HCT116 (cell line): Measurements from ENCODE around the gene ZNF18. TPM values are rescaled to one million over a fixed set of nuclear protein-coding genes. Genes with fewer than 3 reads are reported as not detected.
A peak's percentile ranks its signal among the peaks of the same experiment; 100 is the strongest.

Experiments
- ATAC-seq: fragments of 200-7000 bp; cut with Tn5 transposase; 2 replicates; pipeline ENCODE4 v1.9.1; 2020; ENCODE audit warnings: mild to moderate bottlenecking, moderate library complexity
- BruUV-seq: library from RNA; stranded (reverse); fragments of 400-500 nt; replicated peaks from 2 replicates; lab custom pipeline; 2021; lab: Mats Ljungman, UMichigan
- CTCF ChIA-PET: fragments of 300-600 bp; sonication (Branson Sonifier 250); formaldehyde crosslinking; loops from one replicate; lab custom pipeline; 2021; ENCODE audit warnings: antibody characterized with exemption; lab: Charles Lee
- POLR2A ChIA-PET: fragments of 300-600, 350-600 bp; sonication (Branson Sonifier 250); formaldehyde crosslinking; loops from one replicate; lab custom pipeline; 2021; ENCODE audit warnings: antibody characterized with exemption; lab: Charles Lee
- RAD21 ChIA-PET, 2 experiments: fragments of 300-600 bp; sonication (Branson Sonifier 250); formaldehyde crosslinking; loops; one replicate each; lab custom pipeline; 2023; ENCODE audit warnings: low total read pairs in 2 of 2; ENCODE audit not compliant: uncharacterized antibody in 2 of 2, unreplicated experiment in 2 of 2, low non-redundant PET in 1 of 2; lab: Charles Lee
- DNase-seq: peaks from one replicate; pipeline ENCODE4 v3.0.0-alpha.2; 2010; ENCODE audit warnings: low read depth, low spot score
- H2AFZ ChIP-seq: fragments of 200-600 bp; shearing (Covaris generic), sonication (generic); 2 replicates; pipeline ENCODE4 v1.6.1; 2017; ENCODE audit warnings: low read depth, mixed run types, mixed read lengths, antibody characterized with exemption, low read length; ENCODE audit not compliant: poor library complexity, severe bottlenecking
- H3K27ac ChIP-seq: 2 replicates; pipeline ENCODE4 v1.5.1; 2012; ENCODE audit warnings: low read depth, low read length
- H3K27me3 ChIP-seq: fragments of 200-600 bp; sonication (generic); 2 replicates; pipeline ENCODE4 v1.6.1; 2016; ENCODE audit warnings: mixed run types, low read length, mixed read lengths; ENCODE audit not compliant: insufficient read depth
- H3K36me3 ChIP-seq, 2 experiments: fragments of 200-500 bp in 1 of 2; fragments of 200-600 bp in 1 of 2; sonication (Bioruptor generic) in 1 of 2; sonication (generic) in 1 of 2; 2 replicates each; pipeline versions ENCODE4 v1.5.1 to v1.6.1; 2014 to 2016; ENCODE audit warnings: low read length in 2 of 2, inconsistent platforms in 1 of 2, mixed read lengths in 1 of 2, mixed run types in 1 of 2; ENCODE audit not compliant: insufficient read depth in 2 of 2, control insufficient read depth in 1 of 2
- H3K4me1 ChIP-seq, 2 experiments: fragments of 200-600 bp in 1 of 2; sonication (generic) in 1 of 2; 2 replicates each; pipeline versions ENCODE4 v1.5.1 to v1.6.1; 2012 to 2017; ENCODE audit warnings: low read length in 2 of 2, inconsistent platforms in 1 of 2, mild to moderate bottlenecking in 1 of 2, mixed read lengths in 1 of 2, mixed run types in 1 of 2, moderate library complexity in 1 of 2; ENCODE audit not compliant: insufficient read depth in 2 of 2, control insufficient read depth in 1 of 2
- H3K4me2 ChIP-seq: fragments of 200-600 bp; sonication (generic); 2 replicates; pipeline ENCODE4 v1.6.1; 2017; ENCODE audit warnings: mixed run types, low read length, mixed read lengths
- H3K4me3 ChIP-seq, 2 experiments: fragments of 200-600 bp in 1 of 2; sonication (generic) in 1 of 2; replicated peaks in 1 of 2; 2 replicates each; pipeline ENCODE4 v1.5.1; 2011 to 2016; ENCODE audit warnings: low read length in 2 of 2, control low read depth in 1 of 2, low read depth in 1 of 2, mild to moderate bottlenecking in 1 of 2, mixed read lengths in 1 of 2, mixed run types in 1 of 2
- H3K79me2 ChIP-seq: fragments of 200-600 bp; sonication (generic); 2 replicates; pipeline ENCODE4 v1.6.1; 2017; ENCODE audit warnings: mild to moderate bottlenecking, mixed run types, low read length, moderate library complexity, mixed read lengths; ENCODE audit not compliant: insufficient read depth
- H3K9ac ChIP-seq: fragments of 200-600 bp; sonication (generic); 2 replicates; pipeline ENCODE4 v1.6.1; 2016; ENCODE audit warnings: low read length, mixed read lengths
- H3K9me2 ChIP-seq: fragments of 200-600 bp; sonication (generic), shearing (Covaris generic); 2 replicates; pipeline ENCODE4 v1.6.1; 2017; ENCODE audit warnings: mixed run types, mild to moderate bottlenecking, moderate library complexity; ENCODE audit not compliant: insufficient read depth
- H3K9me3 ChIP-seq, 2 experiments: fragments of 200-500 bp in 1 of 2; fragments of 200-600 bp in 1 of 2; sonication (Bioruptor generic) in 1 of 2; sonication (generic) in 1 of 2; 2 replicates each; pipeline ENCODE4 v1.6.1; 2014 to 2017; ENCODE audit warnings: low read length in 2 of 2, mixed read lengths in 2 of 2, inconsistent platforms in 1 of 2, low read depth in 1 of 2, mild to moderate bottlenecking in 1 of 2, mixed run types in 1 of 2, moderate library complexity in 1 of 2; ENCODE audit not compliant: control insufficient read depth in 1 of 2, insufficient read depth in 1 of 2
- H4K20me1 ChIP-seq: fragments of 200-600 bp; sonication (generic), shearing (Covaris generic); 2 replicates; pipeline ENCODE4 v1.6.1; 2017; ENCODE audit warnings: mixed run types, mild to moderate bottlenecking, moderate library complexity; ENCODE audit not compliant: insufficient read depth
- ATF3 ChIP-seq: IDR thresholded peaks from 2 replicates; pipeline ENCODE4 v1.6.1; 2012
- CBX3 ChIP-seq: IDR thresholded peaks from 2 replicates; pipeline ENCODE4 v1.6.1; 2012; ENCODE audit warnings: low read depth
- CTCF ChIP-seq, 3 experiments: fragments of 200-600 bp in 1 of 3; sonication (generic) in 1 of 3; IDR thresholded peaks in 2 of 3; conservative IDR thresholded peaks in 1 of 3; 2 replicates each; pipeline ENCODE4 v1.5.1; 2012 to 2017; ENCODE audit warnings: low read depth in 2 of 3, low read length in 2 of 3, antibody characterized with exemption in 1 of 3, borderline replicate concordance in 1 of 3, control low read depth in 1 of 3, mild to moderate bottlenecking in 1 of 3, mixed read lengths in 1 of 3, mixed run types in 1 of 3, moderate library complexity in 1 of 3; ENCODE audit not compliant: insufficient read depth in 1 of 3
- EGR1 ChIP-seq: IDR thresholded peaks from 2 replicates; pipeline ENCODE4 v1.6.1; 2012; ENCODE audit warnings: low read depth
- ELF1 ChIP-seq: IDR thresholded peaks from 2 replicates; pipeline ENCODE4 v1.6.1; 2012; ENCODE audit warnings: low read depth, borderline replicate concordance
- FOSL1 ChIP-seq: IDR thresholded peaks from 2 replicates; pipeline ENCODE4 v1.6.1; 2012; ENCODE audit warnings: low read depth
- RAD21 ChIP-seq: IDR thresholded peaks from 2 replicates; pipeline ENCODE4 v1.6.1; 2012; ENCODE audit warnings: low read depth, mild to moderate bottlenecking
- intact Hi-C: fragments of 100-400 bp; cut with micrococcal nuclease; formaldehyde crosslinking; loops from 2 replicates; pipeline ENCODE4 v1.10.0; 2022
- total RNA-seq: library from RNA; stranded (reverse); gene quantifications from one replicate; pipeline ENCODE4 v1.2.1, GENCODE V29; 2021; ENCODE audit not compliant: unreplicated experiment
- TF ChIP-seq, protein P1 (sequence below): IDR thresholded peaks from 2 replicates; pipeline ENCODE4 v1.6.1; 2012; ENCODE audit warnings: low read depth

The ZNF18 gene
- total RNA-seq, 1 experiment from 2014 or later: 6.2 TPM

- H3K9me3 ChIP-seq: no peaks in the 10 kb centered on the region
- no peaks in the 10 kb centered on the region; the same call in 1 of the 2 replicates for H3K27me3 ChIP-seq
- H3K4me1 ChIP-seq: no peaks in the 10 kb centered on the region
- ChIA-PET CTCF (interaction anchor here (0.6 to 3.4 kb wide), 14 partner anchors 9 to 1199 kb away, joined by 3 to 15 read pairs (median 5); no protein-coding TSS in a partner anchor), POLR2A (no interaction called here), RAD21 (interaction anchor here in 1 of 2 experiments (1.1 kb wide), 1 partner anchor 1060 kb away, joined by 4 read pairs; no protein-coding TSS in a partner anchor)
- H3K9me2 ChIP-seq: no peaks in the 10 kb centered on the region
- H3K36me3 ChIP-seq: no peaks in the 10 kb centered on the region
- no peak overlapping the region for H3K4me3 ChIP-seq
- H2AFZ ChIP-seq: no peak overlapping the region
- H3K4me2 ChIP-seq: no peak overlapping the region
- peak; percentile 43 for DNase-seq
- intact Hi-C loops: loop anchor here (1.0 kb wide), 1 partner anchor 1060 kb away; no protein-coding TSS in a partner anchor
- H4K20me1 ChIP-seq: no peaks in the 10 kb centered on the region
- ATAC-seq: peak; percentile 67; the same call in 1 of the 2 replicates
- no peak overlapping the region for H3K9ac ChIP-seq
- TF ChIP-seq CTCF (IDR thresholded peaks at IDR 0.05 in 2 of 3, conservative IDR thresholded peaks at IDR 0.05 in 1 of 3; ENCODE audit: borderline replicate concordance in 1 of 3, insufficient read depth in 1 of 3, low read depth in 2 of 3, low read length in 2 of 3): peak; percentile 73 to 99 (median 92); a peak in 5 of 6 replicates
- no peak for TF ChIP-seq ATF3
- TF ChIP-seq CBX3: no peak
- TF ChIP-seq, protein P1, sequence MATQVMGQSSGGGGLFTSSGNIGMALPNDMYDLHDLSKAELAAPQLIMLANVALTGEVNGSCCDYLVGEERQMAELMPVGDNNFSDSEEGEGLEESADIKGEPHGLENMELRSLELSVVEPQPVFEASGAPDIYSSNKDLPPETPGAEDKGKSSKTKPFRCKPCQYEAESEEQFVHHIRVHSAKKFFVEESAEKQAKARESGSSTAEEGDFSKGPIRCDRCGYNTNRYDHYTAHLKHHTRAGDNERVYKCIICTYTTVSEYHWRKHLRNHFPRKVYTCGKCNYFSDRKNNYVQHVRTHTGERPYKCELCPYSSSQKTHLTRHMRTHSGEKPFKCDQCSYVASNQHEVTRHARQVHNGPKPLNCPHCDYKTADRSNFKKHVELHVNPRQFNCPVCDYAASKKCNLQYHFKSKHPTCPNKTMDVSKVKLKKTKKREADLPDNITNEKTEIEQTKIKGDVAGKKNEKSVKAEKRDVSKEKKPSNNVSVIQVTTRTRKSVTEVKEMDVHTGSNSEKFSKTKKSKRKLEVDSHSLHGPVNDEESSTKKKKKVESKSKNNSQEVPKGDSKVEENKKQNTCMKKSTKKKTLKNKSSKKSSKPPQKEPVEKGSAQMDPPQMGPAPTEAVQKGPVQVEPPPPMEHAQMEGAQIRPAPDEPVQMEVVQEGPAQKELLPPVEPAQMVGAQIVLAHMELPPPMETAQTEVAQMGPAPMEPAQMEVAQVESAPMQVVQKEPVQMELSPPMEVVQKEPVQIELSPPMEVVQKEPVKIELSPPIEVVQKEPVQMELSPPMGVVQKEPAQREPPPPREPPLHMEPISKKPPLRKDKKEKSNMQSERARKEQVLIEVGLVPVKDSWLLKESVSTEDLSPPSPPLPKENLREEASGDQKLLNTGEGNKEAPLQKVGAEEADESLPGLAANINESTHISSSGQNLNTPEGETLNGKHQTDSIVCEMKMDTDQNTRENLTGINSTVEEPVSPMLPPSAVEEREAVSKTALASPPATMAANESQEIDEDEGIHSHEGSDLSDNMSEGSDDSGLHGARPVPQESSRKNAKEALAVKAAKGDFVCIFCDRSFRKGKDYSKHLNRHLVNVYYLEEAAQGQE: no peak
- no peak for TF ChIP-seq EGR1
- no peak for TF ChIP-seq ELF1
- TF ChIP-seq FOSL1: no peak
- TF ChIP-seq RAD21: peak; percentile 84
- H3K79me2 ChIP-seq: no peaks in the 10 kb centered on the region
- no TSS peak for BruUV-seq
- no peak overlapping the region for H3K27ac ChIP-seq
Measured at GRCh38 chr17:11935734-11936406, 61.4 kb downstream of the ZNF18 start.
